Measurements from ENCODE around the gene NRXN3. TPM values are rescaled to one million over a fixed set of nuclear protein-coding genes. Genes with fewer than 3 reads are reported as not detected.

The NRXN3 gene
- total and polyA plus RNA-seq, 2 donors (not counting 1 experiment from before 2014, with no cell fraction given): not detected

DNA sequence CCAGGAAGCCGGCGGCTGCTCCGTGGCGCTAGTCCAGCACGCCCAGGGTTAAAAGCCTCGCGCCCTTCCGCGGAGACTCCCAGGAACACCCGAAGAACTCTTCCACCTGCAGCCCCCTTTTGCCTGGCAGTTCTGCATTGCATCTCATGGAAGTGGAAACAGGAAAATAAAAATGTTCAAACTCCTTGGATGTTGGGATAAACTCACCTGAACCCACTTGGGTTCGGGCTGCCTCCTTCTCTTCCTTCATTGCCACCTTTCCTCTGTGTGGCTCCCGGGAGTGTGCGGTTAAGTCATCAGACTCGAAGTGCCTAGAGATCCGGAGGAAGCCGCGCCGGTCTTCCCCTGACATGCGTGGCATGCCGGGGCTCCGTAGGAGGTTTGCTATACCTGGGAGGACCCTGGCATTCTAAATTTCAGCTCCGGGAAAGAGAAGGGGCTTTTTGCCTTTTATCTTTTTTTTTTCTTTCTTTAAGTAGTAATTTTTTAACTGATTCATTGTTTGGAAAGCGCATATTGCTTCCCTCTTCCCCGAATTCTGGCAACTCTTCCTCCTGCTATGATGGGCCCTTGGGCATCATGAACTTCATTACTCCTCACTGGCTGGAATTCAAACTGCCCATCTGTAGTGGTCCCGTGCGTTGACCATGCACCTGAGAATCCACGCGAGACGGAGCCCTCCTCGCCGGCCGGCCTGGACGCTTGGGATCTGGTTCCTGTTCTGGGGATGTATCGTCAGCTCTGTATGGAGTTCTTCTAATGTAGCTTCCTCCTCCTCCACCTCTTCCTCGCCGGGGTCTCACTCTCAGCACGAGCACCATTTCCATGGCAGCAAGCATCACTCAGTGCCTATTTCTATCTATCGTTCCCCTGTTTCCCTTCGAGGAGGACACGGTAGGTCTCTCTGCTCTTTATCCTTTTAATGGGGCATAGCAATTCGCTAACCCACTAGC is 1109.7 kb downstream of the NRXN3 start:
- ChIA-PET POLR2A (no interaction called here), CTCF (no interaction called here)
- Histone ChIP-seq H3K4me3 (ENCODE audit: control extremely low read depth in 1 of 5, extremely low read depth in 1 of 5, insufficient read depth in 1 of 5, low read depth in 2 of 5, low read length in 4 of 5) (no peak overlapping the region), H3K27ac (ENCODE audit: low read length in 2 of 2) (no peak overlapping the region), H3K9ac (ENCODE audit: low read length) (no peak overlapping the region), H2AFZ (ENCODE audit: insufficient read depth, low read depth, low read length, poor library complexity, severe bottlenecking) (no peak overlapping the region), H3K27me3 (replicated peaks in 1 of 4; ENCODE audit: control extremely low read depth in 1 of 4, control insufficient read depth in 3 of 4, insufficient read depth in 4 of 4, low read length in 3 of 4) (peaks cover 0 to 24% (median 7%) of the 10 kb centered on the region in 4 experiments), H3K9me3 (ENCODE audit: control extremely low read depth in 1 of 3, control insufficient read depth in 2 of 3, insufficient read depth in 1 of 3, low read length in 2 of 3) (peaks cover 0 to 16% (median 0%) of the 10 kb centered on the region in 3 donors), H3K36me3 (replicated peaks in 1 of 2; ENCODE audit: control extremely low read depth in 1 of 2, control insufficient read depth in 1 of 2, extremely low read depth in 1 of 2, insufficient read depth in 2 of 2, low read length in 1 of 2) (no peaks in the 10 kb centered on the region), H3K4me1 (ENCODE audit: control insufficient read depth in 2 of 2, insufficient read depth in 2 of 2, low read length in 2 of 2) (no peaks in the 10 kb centered on the region), H3K79me2 (ENCODE audit: control insufficient read depth, insufficient read depth, low read length) (no peaks in the 10 kb centered on the region), H4K20me1 (ENCODE audit: control insufficient read depth, insufficient read depth, low read length, poor library complexity, severe bottlenecking) (no peaks in the 10 kb centered on the region), H3K4me2 (replicated peaks; ENCODE audit: low read depth, low read length, poor library complexity, severe bottlenecking) (no peak overlapping the region)
- TF ChIP-seq EZH2 (IDR thresholded peaks at IDR 0.05; ENCODE audit: borderline replicate concordance, insufficient read depth, low read depth, low read length, poor library complexity, severe bottlenecking): no peak
- TF ChIP-seq, protein P1, sequence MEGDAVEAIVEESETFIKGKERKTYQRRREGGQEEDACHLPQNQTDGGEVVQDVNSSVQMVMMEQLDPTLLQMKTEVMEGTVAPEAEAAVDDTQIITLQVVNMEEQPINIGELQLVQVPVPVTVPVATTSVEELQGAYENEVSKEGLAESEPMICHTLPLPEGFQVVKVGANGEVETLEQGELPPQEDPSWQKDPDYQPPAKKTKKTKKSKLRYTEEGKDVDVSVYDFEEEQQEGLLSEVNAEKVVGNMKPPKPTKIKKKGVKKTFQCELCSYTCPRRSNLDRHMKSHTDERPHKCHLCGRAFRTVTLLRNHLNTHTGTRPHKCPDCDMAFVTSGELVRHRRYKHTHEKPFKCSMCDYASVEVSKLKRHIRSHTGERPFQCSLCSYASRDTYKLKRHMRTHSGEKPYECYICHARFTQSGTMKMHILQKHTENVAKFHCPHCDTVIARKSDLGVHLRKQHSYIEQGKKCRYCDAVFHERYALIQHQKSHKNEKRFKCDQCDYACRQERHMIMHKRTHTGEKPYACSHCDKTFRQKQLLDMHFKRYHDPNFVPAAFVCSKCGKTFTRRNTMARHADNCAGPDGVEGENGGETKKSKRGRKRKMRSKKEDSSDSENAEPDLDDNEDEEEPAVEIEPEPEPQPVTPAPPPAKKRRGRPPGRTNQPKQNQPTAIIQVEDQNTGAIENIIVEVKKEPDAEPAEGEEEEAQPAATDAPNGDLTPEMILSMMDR (IDR thresholded peaks at IDR 0.05): no peak
- Mint-ChIP-seq H3K4me3 (no peak overlapping the region), H3K27ac (no peak overlapping the region), H3K4me1 (no peaks in the 10 kb centered on the region), H3K27me3 (peaks cover 53% of the 10 kb centered on the region), H3K9me3 (ENCODE audit: insufficient read depth) (peaks cover 2% of the 10 kb centered on the region)
- ATAC-seq (ENCODE audit: low read depth) (no peak), DNase-seq (no peak)
- 6% methylated on average over 20 of the region's 41 CpGs for WGBS (ENCODE audit: insufficient coverage)
- intact Hi-C loops (cut with micrococcal nuclease): no loop called here
